ENCODE results near the gene GJC2.

GJC2 gene

DNA sequence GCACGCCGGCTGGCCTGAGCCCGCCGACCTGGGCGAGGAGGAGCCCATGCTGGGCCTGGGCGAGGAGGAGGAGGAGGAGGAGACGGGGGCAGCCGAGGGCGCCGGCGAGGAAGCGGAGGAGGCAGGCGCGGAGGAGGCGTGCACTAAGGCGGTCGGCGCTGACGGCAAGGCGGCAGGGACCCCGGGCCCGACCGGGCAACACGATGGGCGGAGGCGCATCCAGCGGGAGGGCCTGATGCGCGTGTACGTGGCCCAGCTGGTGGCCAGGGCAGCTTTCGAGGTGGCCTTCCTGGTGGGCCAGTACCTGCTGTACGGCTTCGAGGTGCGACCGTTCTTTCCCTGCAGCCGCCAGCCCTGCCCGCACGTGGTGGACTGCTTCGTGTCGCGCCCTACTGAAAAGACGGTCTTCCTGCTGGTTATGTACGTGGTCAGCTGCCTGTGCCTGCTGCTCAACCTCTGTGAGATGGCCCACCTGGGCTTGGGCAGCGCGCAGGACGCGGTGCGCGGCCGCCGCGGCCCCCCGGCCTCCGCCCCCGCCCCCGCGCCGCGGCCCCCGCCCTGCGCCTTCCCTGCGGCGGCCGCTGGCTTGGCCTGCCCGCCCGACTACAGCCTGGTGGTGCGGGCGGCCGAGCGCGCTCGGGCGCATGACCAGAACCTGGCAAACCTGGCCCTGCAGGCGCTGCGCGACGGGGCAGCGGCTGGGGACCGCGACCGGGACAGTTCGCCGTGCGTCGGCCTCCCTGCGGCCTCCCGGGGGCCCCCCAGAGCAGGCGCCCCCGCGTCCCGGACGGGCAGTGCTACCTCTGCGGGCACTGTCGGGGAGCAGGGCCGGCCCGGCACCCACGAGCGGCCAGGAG lies 8.6 kb downstream of the GJC2 start:
- no peak for DNase-seq (ENCODE audit: low spot score)

DNA sequence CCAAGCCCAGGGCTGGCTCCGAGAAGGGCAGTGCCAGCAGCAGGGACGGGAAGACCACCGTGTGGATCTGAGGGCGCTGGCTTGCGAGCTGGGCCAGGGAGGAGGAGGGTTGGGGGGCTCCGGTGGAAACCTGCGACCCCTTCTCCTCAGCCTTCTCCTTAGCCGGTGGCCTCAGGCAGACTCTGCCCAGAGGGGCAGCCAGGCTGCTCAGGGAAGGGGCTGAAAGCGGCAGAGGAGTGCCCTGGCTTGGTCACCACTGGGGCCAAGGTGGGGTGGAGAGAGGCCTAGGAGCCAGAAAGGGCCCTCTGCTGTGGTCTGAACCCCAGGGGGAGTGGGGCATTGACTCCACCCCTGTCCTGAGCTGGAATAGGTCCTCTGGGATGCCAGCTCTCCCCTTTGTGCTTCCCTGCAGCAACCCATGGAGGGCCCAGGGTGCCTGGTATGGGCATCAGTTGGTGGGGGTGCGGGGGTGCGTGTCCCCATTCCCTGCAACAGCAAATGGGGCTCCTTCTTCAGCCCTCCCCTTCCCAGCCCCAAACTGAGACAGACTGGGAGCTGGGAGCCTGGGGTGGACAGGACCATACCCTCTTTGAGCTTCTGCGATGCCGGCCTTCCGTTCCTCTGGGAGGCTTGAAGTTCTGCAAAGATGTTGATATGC lies 9.4 kb downstream of the GJC2 start:
- DNase-seq (ENCODE audit: low spot score): no peak

DNA sequence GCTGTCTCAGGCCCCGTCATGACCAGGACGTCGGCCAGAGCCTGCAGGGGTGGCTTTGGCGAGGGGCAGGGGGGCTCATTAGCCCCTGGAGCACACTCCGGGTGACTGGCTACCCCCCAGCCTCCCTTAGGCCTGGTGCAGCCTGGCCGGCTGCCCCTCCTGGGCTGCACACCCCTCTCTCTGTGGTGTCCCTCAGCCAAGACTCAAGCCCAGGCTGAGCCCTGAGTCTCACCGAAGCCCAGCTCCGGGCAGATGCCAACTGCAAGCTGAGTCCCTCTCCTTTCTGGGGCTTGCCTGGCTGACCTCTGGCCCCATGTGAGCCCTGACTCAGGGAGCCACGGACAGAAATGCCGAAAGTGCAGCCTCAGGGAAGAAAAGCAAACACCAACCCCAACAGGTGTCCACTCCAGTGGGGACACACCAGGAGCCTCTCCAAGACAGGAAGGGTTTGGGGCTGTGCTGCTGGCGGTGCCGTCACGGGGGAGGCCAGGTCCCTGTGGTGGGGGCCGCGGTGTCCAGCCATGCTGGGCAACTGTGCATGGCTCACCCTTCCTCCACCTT lies 10.6 kb downstream of the GJC2 start:
- DNase-seq (ENCODE audit: low spot score): no peak

DNA sequence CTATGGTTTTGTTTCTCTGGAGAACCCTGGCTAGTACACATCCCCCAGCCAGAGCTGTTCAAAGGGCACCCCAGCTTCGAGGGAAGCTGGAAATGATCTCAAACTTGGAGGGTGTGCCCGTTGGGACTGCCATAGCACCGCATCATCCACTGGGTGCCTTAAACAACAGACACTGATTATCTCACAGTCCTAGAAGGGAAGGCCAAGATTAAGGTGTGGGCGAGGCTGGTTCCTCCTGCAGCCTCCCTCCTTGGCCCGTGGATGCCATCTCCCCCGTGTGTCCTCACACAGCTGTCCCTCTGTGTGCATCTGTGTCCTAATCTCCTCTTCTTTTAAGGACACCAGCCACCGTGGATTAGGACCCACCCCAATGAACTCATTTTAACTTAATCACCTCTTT lies 11.6 kb downstream of the GJC2 start:
- no peak for DNase-seq (ENCODE audit: low spot score)

DNA sequence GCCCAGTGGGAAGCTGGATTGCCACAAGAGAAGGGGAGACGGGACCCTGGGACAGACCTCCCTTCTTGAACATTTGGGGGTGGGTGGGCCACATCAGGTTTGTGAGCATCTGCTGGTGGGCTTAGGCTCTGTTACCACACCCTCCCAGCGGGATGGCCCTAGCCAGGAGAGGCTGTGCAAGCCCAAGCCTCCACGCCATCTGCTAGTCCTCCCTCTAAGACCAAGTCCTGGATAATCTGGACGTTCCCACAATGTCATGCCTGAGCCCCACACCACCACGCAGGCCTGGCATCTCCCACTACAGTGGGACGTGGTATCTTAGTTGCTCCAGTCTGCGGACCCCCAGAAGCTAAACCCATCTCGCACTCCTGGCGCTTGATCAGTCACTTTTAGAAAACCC lies 12.1 kb downstream of the GJC2 start:
- no peak for DNase-seq (ENCODE audit: low spot score)

DNA sequence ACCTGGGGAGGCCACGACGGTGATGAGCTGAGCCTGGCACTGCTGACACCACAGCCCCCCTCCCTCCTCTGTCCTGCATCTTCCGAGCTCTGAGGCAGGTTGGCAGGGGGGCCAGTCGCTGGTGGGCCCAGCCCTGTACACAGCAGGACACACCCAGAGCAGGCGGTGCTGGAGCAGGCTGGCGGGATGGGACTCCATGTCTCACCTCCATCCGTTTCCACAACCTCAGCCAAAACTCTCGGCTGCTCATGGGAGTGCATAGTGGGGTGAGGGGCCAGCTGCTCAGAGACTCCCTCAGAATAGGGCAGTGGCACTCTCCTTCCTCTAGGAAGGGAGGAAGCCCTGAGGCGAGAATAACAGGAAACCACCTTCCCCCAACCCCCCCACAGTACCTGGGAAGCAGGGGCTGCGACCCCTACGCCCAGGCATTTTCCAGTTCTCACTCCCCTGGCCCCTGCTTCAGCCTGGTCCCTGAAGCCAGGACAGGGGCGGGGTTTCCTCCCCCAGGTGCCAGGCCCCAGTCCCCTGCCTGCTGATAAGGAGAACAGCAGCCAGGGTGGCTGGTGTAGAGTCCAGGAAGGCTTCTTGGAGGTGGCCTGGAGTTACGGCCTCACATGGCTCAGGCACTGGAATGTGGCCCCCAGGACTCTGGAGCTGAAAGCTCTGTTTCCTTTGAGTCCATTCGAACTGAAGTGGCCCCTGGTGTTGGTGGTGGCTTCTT lies 12.7 kb downstream of the GJC2 start:
- DNase-seq (ENCODE audit: low spot score): no peak

DNA sequence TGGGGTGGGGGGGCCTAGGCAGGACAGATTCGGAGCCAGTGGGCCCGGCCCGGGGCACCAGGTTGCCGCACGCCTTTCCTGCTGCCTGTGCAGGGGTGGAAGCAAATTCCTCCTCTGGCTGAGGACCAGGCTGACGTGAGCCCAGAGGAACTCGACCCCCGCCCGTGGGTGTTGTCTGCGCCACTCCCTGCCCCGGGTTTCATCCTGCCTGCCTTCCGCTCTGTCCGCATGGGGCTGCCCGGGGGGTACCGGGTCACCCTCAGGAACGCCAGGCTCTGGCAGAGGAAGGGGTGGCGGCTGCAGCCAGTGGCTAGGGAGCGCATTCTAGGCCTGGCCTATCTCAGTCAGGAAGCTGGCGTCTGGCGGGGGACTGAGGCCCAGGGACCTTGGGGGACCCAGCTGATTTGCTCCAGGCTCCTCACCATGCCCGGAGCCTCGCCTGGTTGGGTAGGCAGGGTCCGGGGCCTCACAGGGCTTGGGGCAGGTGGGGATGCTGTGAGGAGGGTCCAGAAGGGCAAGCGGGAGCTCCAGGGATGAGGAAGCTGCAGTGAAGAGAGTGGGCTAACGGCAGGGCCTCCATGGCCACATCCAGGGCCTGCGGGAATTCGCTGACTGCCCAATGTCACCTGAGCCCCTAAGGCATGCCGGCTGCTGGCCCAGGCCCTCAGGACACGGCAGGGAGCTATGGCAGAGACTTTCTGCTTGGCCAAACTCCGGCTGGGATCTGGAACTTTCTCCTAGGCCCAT lies 13.4 kb downstream of the GJC2 start:
- DNase-seq (ENCODE audit: low spot score): no peak

DNA sequence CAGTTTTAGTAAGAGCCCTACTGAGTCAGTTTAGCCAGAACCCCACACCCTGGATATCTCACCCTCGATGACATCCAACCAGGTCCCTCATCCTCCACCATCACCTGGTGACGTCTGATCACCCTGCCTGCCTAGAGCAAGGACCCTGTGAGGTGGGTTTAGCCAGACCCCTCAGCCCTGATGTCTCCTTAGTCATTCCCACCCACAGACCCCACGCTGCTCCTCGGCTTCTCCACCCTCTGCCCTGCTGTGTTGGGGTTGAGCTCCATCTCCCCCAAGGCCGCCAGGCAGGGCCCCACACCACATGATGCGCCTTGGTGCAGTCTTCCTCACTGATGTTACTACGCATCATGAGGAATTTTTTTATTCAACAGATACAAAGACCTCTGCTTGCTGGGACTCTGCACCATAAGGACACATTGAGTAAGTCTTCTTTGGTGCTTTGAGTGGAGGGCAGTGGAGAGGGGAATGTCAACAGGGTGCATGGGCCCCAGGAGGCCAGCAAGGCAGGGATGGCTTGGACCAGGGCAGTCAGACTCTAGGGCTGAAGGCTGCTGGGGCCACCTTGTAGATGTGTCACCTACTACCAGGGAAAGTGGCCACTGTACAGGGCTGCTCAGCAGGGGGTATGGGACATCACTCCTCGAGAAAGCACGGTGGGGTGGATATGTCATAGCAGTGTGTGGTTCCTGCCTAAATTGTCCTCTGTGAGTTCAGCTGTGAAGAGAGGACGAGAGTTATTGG lies 14.2 kb downstream of the GJC2 start:
- DNase-seq (ENCODE audit: low spot score): no peak

DNA sequence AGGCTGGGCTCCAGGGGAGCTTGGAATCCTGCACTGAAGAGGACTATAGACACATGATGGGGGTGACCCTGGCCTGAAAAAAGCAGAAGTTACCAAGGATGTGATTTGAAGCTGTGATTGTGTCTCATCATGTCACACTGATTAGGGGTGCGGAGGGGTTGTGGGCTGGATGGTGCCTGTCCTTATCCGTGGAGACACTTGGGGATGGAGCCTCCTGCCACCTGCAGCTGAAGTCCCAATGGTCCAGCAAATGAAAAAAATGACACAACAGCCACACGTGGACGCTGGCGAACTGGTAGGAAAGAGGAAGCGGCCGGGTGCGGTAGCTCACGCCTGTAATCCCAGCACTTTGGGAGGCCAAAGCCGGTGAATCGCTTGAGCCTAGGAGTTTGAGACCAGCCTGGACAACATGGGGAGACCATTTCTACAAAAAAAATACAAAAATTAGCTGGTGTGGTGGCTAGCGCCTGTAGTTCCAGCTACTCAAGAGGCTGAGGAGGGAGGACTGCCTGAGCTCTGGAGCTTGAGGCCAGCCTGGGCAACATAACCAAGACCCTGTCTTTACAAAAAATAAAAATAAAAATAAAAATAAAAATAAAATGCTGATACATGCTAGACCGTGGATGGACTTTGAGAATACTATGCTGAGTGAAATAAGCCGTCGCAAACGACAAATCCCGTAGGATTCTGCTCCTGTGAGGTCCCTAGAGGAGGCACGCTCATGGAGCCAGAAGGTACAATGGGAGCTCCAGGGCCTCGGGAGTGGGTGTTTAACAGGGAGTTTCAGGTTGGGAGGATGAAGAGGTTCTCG lies 15.0 kb downstream of the GJC2 start:
- DNase-seq (ENCODE audit: low spot score): no peak

DNA sequence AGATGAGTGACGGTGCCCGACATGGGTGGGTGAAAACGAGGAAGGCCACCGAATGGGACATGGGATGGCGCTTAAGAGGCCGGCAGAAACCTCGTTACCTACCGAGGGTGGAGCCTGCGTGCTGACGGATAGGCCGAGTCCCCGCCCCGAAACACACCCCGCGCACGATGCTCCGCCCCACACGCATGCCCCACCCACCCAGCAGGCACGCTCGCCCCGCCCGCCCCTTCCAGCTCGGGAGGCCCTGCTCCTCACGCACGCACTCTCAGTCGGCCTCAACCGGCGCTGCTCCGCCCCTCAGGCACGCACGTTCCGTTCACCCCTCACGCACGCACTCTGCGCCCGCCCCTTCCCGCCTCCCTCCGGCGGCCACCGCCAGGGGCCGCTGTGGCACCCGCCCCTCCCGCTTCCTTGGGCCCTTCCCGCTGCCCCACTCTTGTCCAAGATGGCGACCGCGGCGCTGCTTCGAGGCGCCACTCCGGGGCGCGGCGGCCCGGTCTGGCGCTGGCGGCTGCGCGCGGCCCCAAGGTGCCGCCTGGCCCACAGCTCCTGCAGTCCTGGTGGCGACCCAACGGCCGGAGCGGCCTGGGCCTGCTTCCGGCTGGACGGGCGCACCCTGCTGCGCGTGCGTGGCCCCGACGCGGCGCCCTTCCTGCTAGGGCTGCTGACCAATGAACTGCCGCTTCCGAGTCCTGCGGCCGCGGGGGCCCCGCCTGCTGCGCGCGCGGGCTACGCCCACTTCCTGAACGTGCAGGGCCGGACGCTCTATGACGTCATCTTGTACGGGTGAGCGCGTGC lies 15.8 kb downstream of the GJC2 start, which contains the start of gene IBA57:
IBA57 (plus strand) TSS at position 433 of the 798 bp plus-strand sequence; CDS start at position 446, 13 bp downstream.
- DNase-seq (ENCODE audit: low spot score): peak; percentile 99

DNA sequence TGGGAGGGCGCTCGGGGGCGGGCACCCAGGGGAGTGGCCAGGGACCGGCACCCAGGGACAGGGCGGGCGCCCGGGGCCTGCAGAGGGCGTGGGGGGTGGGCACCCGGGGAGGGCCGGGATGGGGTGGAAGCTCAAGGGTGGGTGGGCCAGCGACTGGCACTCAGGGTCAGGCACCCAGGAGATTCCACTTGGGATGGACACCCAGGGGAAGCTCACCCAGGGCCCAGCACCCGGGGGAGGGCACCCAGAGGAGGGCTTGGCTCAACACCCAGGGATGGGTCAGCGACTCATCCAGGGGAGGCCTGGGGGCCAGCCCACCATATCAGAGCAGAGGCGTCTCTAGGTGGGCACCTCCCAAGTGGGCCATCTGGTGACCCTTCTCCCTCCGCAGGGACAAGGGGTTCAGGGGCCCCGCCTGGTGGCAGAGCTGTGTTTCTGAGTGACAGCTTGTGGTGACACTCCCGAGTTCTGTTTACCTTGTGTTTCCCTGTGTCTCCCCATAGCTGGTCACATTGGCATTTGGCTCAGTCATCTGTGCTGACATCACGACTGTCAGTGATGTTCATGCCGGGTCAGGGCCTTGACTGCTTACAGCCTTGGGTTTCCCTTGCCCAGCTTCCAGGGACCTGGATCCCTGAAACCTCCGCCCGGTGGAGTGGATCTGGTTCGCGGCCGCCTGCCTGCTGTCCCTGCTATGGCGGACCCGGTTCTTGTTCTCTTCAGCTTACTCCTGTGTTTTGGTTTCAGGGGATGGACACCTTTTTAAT lies 16.6 kb downstream of the GJC2 start:
- peak; percentile 75 for DNase-seq (ENCODE audit: low spot score)

DNA sequence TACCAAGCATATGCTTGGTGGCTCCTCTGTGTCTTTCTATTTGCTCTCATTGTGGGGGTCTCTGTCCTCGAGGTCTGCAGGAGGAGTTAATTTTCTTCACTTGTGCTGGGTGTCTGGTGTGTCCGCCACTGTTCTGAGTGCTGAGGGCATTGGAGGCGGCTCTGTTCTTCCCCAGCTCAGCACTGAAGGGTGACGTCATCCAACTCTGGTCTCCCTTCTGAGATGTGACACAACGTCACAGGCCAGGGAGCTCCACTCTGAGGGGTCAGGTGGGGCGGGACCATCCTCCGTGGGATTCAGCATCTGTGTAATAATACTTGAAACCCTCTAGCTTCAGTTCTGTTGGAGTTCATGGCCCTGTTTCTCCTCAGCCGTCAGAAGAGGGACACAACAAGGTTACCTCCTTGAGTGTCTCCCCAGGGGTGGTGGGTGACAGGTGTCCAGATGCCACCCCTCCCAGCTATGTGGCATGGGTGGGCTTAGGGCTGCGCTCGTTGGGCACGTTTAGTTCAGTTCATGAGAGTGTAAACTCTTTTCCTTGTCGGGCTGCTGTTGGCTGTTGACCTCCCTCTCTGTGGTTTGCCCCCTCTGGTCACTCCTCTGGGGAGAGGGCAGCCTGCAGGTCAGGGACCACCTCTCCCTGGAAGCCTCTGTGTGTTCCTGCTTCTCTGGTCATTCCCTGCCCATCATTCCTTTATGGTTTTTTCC lies 19.0 kb downstream of the GJC2 start:
- DNase-seq (ENCODE audit: low spot score): no peak

DNA sequence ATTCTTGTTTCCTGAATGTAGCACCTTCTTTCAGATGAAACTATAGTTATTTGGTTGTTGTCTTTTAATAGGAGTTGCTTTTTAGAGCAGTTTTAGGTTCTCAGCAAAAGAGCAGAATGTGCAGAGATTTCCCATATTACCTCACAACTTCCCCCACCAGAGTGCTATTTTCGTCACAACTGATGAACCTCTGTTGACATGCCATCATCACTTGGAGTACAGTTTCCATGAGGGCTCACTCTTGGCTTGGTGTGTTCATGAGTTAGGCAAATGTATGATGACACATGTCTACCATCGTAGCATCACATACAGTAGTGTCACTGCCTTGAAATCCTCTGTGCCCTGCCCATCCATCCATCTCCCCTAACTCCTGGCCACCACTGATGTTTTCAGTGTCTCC lies 19.6 kb downstream of the GJC2 start:
- no peak for DNase-seq (ENCODE audit: low spot score)

DNA sequence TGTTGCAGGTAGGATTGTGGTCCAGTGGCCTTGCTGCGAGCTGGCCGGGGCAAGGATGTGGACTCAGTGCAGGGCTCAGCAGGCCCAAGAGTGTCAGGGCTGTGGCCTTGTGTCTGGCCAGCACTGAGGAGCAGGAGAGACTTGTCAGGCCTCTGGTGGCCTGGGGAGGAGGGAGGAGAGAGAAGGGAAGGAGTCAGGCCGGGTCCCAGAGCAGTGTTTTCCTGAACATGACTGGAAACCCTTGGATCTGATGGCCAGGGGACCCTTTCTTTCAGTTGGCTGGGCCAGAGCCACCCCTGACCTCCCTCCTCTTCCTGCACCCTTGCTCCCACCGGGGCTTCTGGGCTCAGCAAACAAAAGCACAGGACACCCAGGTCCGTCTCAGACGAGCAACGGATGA lies 20.9 kb downstream of the GJC2 start:
- no peak for DNase-seq (ENCODE audit: low spot score)

DNA sequence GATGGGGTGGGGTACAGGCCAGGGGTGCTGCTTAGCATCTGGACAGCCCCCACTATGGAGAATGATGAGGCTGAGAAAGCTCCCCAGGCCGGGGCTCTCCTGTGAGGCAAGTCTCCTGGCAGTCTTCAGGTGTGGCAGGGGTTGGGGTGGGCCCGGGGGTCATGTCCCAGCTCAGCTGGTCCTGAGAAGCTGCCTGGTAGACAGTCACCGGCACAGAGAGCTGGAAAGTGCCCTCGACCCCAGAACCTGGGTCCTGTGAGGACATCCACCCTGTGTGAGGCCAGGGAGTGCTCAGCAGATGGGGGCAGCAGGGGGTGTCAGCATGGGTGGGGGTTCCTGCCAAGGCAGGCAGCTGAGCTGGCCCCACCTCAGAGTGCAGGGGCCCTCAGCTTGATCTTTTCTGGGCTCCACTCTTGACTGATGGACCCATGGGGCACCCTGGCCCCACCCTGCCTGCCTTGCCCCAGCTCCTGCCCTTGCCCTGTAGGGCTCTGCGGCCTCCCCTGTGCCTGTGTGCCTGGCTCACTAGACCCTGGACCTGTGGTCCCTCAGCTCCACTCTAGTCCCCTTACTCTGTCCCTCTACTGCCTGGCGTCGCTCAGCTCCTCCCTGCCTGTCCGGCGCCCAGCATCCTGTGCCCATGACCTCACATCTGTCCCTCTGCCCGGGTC lies 21.6 kb downstream of the GJC2 start:
- DNase-seq (ENCODE audit: low spot score): no peak

DNA sequence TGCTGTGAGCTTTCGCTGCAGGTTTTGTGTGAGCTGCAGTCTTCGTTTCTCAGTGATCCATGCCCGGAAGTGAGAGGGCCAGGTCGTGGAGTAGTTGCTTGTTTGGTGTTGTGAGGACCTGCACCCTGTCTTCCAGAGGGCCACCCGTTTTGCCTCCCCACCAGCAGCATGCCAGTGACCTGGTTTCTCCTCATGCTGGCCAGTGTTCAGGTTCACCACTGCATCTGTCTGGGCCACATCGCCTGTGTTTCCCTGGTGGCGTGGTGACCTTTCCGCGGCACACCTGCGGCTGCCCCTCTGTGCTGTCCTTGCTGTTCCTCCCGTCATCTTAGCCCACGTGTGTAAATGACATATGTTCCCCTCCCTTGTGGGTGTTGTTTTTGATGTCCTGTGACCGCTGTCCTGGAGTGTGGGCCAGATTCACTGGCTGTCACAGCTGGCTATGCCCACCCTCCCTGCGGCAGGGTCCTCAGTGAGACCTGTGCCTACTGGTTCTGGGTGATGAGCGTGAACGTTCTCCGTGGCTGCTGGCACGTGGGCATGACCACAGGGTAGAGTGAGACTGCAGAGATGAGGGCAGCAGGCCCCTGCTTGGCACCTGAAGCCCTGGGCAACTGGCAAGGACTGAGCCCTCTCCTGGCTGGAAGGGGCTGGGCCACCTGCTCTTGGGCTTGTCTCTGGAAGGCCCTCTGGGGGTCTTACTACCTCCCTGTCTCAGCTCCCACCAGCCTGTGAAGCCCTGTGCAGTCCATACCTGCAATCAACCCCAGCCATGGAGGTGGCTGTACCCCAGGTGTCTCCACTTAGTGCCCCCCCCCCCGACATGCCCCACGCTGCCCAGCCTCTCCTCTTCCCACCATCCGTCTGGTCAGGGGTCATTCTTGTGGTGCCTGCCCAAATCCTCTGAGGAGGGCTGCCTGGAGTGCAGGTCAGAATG lies 23.1 kb downstream of the GJC2 start:
- DNase-seq (ENCODE audit: low spot score): no peak

All from HuH-7 (cell line).